K562 (cell line): Measurements from ENCODE around the gene ITPR2. TPM values are rescaled to one million over a fixed set of nuclear protein-coding genes. Genes with fewer than 3 reads are reported as not detected.

Source experiments
- ATAC-seq: fragments of 200-7000 bp; cut with Tn5 transposase; 3 replicates; pipeline ENCODE4 v1.9.1; 2020; ENCODE audit warnings: moderate library complexity
- BruUV-seq: library from RNA; stranded (reverse); fragments of 400-500 nt; replicated peaks from 2 replicates; lab custom pipeline; 2021; lab: Mats Ljungman, UMichigan
- CTCF ChIA-PET: fragments of 300-600 bp; formaldehyde crosslinking; extraction: SDS; loops from one replicate; lab custom pipeline; 2021; ENCODE audit warnings: low intra/inter-chr PET ratio; lab: Yijun Ruan, JAX
- POLR2A ChIA-PET: fragments of 300-600, 350-650 bp; sonication (Branson Sonifier 250); formaldehyde crosslinking; extraction: SDS; loops from one replicate; lab custom pipeline; 2021; ENCODE audit warnings: antibody characterized with exemption, inconsistent platforms; lab: Yijun Ruan, JAX
- DNase-seq, 4 experiments: peaks; one replicate each; pipeline versions ENCODE4 v3.0.0 to v3.0.0-alpha.2; 2011 to 2018; ENCODE audit warnings: low spot score in 3 of 4, mixed read lengths in 3 of 4; ENCODE audit errors: extremely low read depth in 1 of 4
- FAIRE-seq: peaks from 2 replicates; lab custom pipeline; 2011; peaks lifted over from hg19 to GRCh38; lab: Jason Lieb, UNC
- H2AFZ ChIP-seq: 2 replicates; pipeline ENCODE4 v1.6.0; 2011; ENCODE audit warnings: low read depth, low read length, control low read depth, inconsistent platforms
- H3K27ac ChIP-seq: fragments of 200-600 bp; 3 replicates; pipeline ENCODE4 v1.8.0; 2011; ENCODE audit warnings: low read depth, mild to moderate bottlenecking, control low read depth, inconsistent platforms, low read length, moderate library complexity, mixed read lengths; ENCODE audit errors: extremely low read depth
- H3K27me3 ChIP-seq, 2 experiments: fragments of 300-600 bp in 1 of 2; 2 replicates in 1 of 2; 3 replicates in 1 of 2; pipeline versions ENCODE4 v1.6.0 to v1.8.0; 2011; ENCODE audit warnings: inconsistent platforms in 2 of 2, low read length in 2 of 2, mild to moderate bottlenecking in 1 of 2, mixed read lengths in 1 of 2, moderate library complexity in 1 of 2; ENCODE audit not compliant: control insufficient read depth in 2 of 2, insufficient read depth in 2 of 2
- H3K36me3 ChIP-seq: fragments of 300-600 bp; 3 replicates; pipeline ENCODE4 v1.8.0; 2011; ENCODE audit warnings: mild to moderate bottlenecking, low read length, inconsistent platforms; ENCODE audit not compliant: control insufficient read depth, insufficient read depth
- H3K4me1 ChIP-seq, 2 experiments: fragments of 200-600 bp in 1 of 2; replicated peaks in 1 of 2; 2 replicates in 1 of 2; 3 replicates in 1 of 2; pipeline versions ENCODE4 v1.5.1 to v1.8.0; 2011; ENCODE audit warnings: inconsistent platforms in 2 of 2, low read length in 2 of 2, mild to moderate bottlenecking in 1 of 2, mixed read lengths in 1 of 2, moderate library complexity in 1 of 2; ENCODE audit not compliant: control insufficient read depth in 2 of 2, insufficient read depth in 2 of 2
- H3K4me2 ChIP-seq: 2 replicates; pipeline ENCODE4 v1.6.1; 2011; ENCODE audit warnings: low read length, control low read depth, inconsistent platforms, mixed read lengths; ENCODE audit not compliant: insufficient read depth
- H3K4me3 ChIP-seq: fragments of 200-600 bp; sonication (generic), shearing (Covaris generic); 2 replicates; pipeline ENCODE4 v1.5.1; 2016; ENCODE audit warnings: control low read depth, inconsistent platforms
- H3K79me2 ChIP-seq: fragments of 200-600 bp; 3 replicates; pipeline ENCODE4 v1.8.0; 2011; ENCODE audit warnings: low read length, inconsistent platforms; ENCODE audit not compliant: control insufficient read depth, insufficient read depth
- H3K9ac ChIP-seq, 2 experiments: 2 replicates each; pipeline versions ENCODE4 v1.6.0 to v1.6.1; 2011; ENCODE audit warnings: low read depth in 2 of 2, low read length in 2 of 2, control low read depth in 1 of 2, inconsistent platforms in 1 of 2, mild to moderate bottlenecking in 1 of 2, mixed read lengths in 1 of 2; ENCODE audit not compliant: insufficient read depth in 1 of 2
- H3K9me1 ChIP-seq: one replicate; pipeline ENCODE4 v1.6.0; 2011; ENCODE audit warnings: inconsistent platforms, mild to moderate bottlenecking, low read length, moderate library complexity; ENCODE audit not compliant: control insufficient read depth, insufficient read depth
- H3K9me3 ChIP-seq: replicated peaks from 2 replicates; pipeline ENCODE4 v1.5.1; 2011; ENCODE audit warnings: low read depth, low read length, inconsistent platforms; ENCODE audit not compliant: control insufficient read depth, insufficient read depth
- H4K20me1 ChIP-seq: replicated peaks from 2 replicates; pipeline ENCODE4 v1.6.1; 2011; ENCODE audit warnings: low read length, inconsistent platforms, mixed read lengths; ENCODE audit not compliant: control insufficient read depth, insufficient read depth
- SIX5 ChIP-seq, 2 experiments: IDR thresholded peaks; 2 replicates each; pipeline ENCODE4 v1.6.1; 2011; ENCODE audit warnings: low read length in 2 of 2, borderline replicate concordance in 1 of 2, low read depth in 1 of 2, mild to moderate bottlenecking in 1 of 2, moderate library complexity in 1 of 2; ENCODE audit not compliant: insufficient read depth in 1 of 2
- ZNF79 ChIP-seq: fragments of 250-450 bp; sonication (Bioruptor Pico); IDR thresholded peaks from 2 replicates; pipeline ENCODE4 v1.4.0; 2020; ENCODE audit warnings: low read depth, mild to moderate bottlenecking, moderate library complexity
- WGBS: fragments of 100-300 bp; shearing (Covaris generic); methylation state at CpG from one replicate; pipeline ENCODE4 v1.1.6; 2016; ENCODE audit warnings: low coverage, mixed read lengths; ENCODE audit not compliant: insufficient coverage; ENCODE audit errors: missing lambda C conversion rate; 5-methylcytosine and 5-hydroxymethylcytosine counted together
- in situ Hi-C: fragments of 300-500 bp; cut with MboI; formaldehyde crosslinking; loops from 4 replicates; pipeline ENCODE4 v1.15.0; 2018; ENCODE audit warnings: inconsistent platforms, mixed read lengths
- intact Hi-C: fragments of 100-400 bp; cut with micrococcal nuclease; formaldehyde crosslinking; loops from 2 replicates; pipeline ENCODE4 v1.14.2; 2022
- polyA plus RNA-seq, 8 experiments: library from polyadenylated mRNA; depleted of rRNA in 4 of 8; stranded (reverse) in 5 of 8; unstranded in 3 of 8; fragments of >200 nt; fragmentation: Nextera tagmentation in 2 of 8; fragmentation: Illumina TruSeq in 1 of 8; extraction: Ambion mirVana in 2 of 8; extraction: Trizol in 1 of 8; gene quantifications; 2 replicates each; pipeline versions ENCODE4 v1.2.1 to v1.2.3, GENCODE V29; 2011 to 2014; ENCODE audit warnings: inconsistent platforms in 1 of 8, missing spikeins in 1 of 8
- total RNA-seq, 7 experiments: library from RNA; depleted of rRNA in 6 of 7; stranded (reverse); fragments of >200 nt in 6 of 7; fragmentation: Illumina TruSeq in 2 of 7; extraction: Trizol in 2 of 7; gene quantifications; 2 replicates each; pipeline versions ENCODE4 v1.2.1 to v1.2.3, GENCODE V29; 2011 to 2021; ENCODE audit warnings: low replicate concordance in 1 of 7
- TF ChIP-seq, protein P1 (sequence below), 2 experiments: IDR thresholded peaks in 1 of 2; conservative IDR thresholded peaks in 1 of 2; 2 replicates each; pipeline ENCODE4 v1.6.1; 2016; ENCODE audit warnings: low read depth in 2 of 2, mild to moderate bottlenecking in 1 of 2, missing compliant biosample characterization in 1 of 2, missing genetic modification characterization in 1 of 2, moderate library complexity in 1 of 2

Gene ITPR2
- total and polyA plus RNA-seq, 9 of the 15 experiments (the other 6 are each of a cell fraction or from before 2014, with no cell fraction given): 0.21 to 3.3 (median 0.95) TPM

GRCh38 chr12:26798023-26798422 lies 35.0 kb downstream of the ITPR2 start:
- in situ Hi-C loops (no loop called here), intact Hi-C loops (no loop called here)
- H3K4me3 ChIP-seq: no peak overlapping the region
- ChIA-PET POLR2A (no interaction called here), CTCF (no interaction called here)
- TF ChIP-seq ZNF79 (no peak), SIX5 (IDR thresholded peaks at IDR 0.05; ENCODE audit: borderline replicate concordance in 1 of 2, insufficient read depth in 1 of 2, low read depth in 1 of 2, low read length in 2 of 2) (no peak)
- TF ChIP-seq, protein P1, sequence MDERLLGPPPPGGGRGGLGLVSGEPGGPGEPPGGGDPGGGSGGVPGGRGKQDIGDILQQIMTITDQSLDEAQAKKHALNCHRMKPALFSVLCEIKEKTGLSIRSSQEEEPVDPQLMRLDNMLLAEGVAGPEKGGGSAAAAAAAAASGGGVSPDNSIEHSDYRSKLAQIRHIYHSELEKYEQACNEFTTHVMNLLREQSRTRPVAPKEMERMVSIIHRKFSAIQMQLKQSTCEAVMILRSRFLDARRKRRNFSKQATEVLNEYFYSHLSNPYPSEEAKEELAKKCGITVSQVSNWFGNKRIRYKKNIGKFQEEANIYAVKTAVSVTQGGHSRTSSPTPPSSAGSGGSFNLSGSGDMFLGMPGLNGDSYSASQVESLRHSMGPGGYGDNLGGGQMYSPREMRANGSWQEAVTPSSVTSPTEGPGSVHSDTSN (CRISPR knock-in tag; IDR thresholded peaks at IDR 0.05; ENCODE audit: low read depth): no peak
- TF ChIP-seq, protein P1 (tag; conservative IDR thresholded peaks at IDR 0.05; ENCODE audit: low read depth): peak; percentile 50; the same call in 1 of the 2 replicates
- no peaks in the 10 kb centered on the region for H3K36me3 ChIP-seq
- no peak overlapping the region for H3K9ac ChIP-seq
- no TSS peak for BruUV-seq
- 1% methylated on average over 6 of the region's 6 CpGs for WGBS
- H3K27ac ChIP-seq: no peak overlapping the region
- no peak for ATAC-seq
- H4K20me1 ChIP-seq: no peaks in the 10 kb centered on the region
- no peak overlapping the region for H2AFZ ChIP-seq
- no peak for FAIRE-seq
- no peaks in the 10 kb centered on the region for H3K27me3 ChIP-seq
- H3K9me3 ChIP-seq: no peaks in the 10 kb centered on the region
- no peak overlapping the region for H3K4me2 ChIP-seq
- DNase-seq: no peak
- no peaks in the 10 kb centered on the region for H3K9me1 ChIP-seq
- H3K4me1 ChIP-seq: no peaks in the 10 kb centered on the region
- H3K79me2 ChIP-seq: no peaks in the 10 kb centered on the region
